GM19099 (cell line): ENCODE data around the gene NCOR1.

Source experiments
- POLR2A ChIP-seq: IDR thresholded peaks from 3 replicates; pipeline ENCODE4 v1.6.1; 2011; ENCODE audit warnings: low read depth; ENCODE audit not compliant: insufficient read length; ENCODE audit errors: extremely low read depth

Gene NCOR1

DNA sequence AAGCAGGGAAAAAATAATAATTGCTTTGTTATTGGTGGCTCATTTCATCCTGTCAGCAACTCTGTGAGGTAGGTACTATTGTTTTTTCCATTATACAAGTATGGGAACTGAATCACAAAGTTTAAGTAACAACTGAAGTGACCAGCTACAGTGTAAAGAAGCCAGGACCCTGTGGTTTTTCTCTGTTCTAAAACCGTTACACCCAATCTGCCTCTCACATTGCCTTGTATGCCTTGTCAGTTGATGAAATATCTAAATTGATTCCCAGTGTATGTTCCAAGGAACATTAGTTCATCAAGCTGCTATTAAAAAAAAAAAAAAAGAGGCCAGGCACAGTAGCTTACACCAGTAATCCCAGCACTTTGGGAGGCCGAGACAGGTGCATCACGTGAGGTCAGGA, 7.1 kb upstream of the NCOR1 start:
- TF ChIP-seq POLR2A = no peak

DNA sequence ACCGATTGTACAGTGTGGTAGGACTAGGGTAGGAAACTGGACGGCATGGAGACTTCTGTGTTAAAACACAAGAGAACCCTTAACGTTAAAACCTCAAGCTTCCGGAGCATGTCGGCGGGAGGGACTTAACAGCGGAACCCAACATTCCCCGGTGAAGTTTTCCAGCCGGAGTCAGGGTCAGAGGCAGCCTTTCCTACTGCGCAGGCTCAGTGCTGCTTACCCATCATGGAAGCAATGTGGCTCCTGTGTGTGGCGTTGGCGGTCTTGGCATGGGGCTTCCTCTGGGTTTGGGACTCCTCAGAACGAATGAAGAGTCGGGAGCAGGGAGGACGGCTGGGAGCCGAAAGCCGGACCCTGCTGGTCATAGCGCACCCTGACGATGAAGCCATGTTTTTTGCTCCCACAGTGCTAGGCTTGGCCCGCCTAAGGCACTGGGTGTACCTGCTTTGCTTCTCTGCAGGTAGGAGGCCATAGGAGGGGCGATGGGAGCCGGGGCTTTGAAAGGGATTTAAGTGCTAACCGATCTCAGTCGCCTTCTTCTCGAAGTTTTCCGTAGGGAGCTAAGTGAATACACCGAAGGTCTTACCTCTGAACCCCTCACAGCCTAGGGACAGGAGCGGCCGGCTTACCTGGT, 1.8 kb upstream of the NCOR1 start, which contains the start of gene PIGL:
PIGL (plus strand) TSS at position 209 of the 634 bp plus-strand sequence; CDS start at position 226, 17 bp downstream.
- TF ChIP-seq POLR2A = peak; percentile 96

DNA sequence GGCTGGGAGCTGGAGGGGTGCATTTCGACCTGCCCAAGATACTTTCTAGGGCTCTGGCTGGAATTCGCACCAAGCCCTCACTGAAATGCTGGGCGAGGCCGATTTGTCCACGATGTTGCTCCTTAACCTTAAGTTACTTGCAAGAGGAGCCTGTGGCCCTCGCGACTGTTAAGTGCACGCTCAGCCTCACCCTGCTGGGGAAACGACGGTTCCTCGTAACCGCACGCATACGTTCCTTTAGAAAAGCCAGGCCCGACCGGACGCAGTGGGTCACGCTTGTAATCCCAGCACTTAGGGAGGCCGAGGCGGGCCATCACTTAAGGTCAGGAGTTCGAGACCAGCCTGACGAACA, 607 bp upstream of the NCOR1 start:
- TF ChIP-seq POLR2A = no peak

DNA sequence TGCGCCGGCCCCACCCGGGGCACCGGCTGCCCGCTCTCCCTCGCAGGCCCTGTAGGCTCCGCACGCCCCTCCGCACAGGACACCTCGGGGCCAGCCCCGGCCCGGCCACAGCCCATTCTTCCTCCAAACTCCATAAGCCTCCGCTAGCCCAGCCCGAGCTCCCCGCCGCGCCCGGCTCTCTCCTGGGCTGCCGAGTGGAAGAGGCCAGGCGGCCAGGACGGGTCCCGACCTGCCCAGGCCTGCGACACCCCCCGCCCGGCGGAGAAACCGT, 397 bp downstream of the NCOR1 start:
- no peak for TF ChIP-seq POLR2A

DNA sequence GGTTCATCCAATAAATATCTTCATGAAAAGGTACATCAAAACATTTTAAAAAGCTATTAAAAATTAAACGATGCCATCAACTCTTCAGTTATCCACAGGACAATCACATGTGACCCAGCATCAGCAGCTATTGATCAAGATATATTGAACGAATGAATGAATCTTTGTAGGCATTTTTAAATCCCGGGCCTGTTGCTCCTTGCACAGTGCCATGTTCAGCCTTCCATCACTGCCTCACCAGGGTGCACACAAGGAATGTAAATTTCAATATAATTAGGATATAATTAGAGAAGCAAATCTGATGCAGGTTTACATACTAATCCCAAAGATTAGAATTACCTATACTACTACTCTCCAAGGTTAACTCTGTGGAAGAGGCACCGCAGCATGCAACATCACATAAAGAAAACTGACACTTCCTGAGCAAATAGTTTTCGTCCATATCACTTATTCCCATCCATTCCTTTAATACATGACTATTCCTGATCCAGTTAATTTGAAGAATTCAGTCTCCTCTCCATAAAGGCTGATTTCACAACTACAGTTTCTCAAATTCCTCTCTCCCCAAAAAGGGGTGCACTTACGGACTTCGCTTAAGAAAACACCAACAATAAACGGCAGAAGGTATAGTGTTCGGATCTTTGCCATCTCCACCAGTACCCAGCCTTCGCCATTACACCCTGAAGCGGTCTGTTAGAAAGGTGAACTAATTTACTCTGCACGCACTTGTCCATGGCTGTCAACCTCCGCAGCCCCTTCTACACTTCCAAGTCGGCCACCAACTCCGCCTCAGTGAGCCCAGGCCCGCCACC, 938 bp downstream of the NCOR1 start:
- no peak for TF ChIP-seq POLR2A

DNA sequence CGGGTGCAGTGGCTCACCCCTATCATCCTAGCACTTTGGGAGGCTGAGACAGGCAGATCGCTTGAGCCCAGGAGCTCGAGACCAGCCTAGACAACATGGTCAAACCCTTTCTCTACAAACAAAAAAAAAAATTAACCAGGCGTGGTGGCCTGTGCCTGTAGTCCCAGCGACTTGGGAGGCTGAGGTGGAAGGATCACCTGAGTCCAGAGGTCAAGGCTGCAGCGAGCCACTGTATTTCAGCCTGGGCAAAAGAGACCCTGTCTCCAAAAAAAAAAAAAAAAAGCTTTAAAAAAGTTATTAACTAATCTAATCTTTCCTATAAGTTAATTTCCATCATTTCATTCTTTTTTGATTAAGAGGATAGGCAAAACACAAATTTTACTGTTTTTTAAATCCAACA, 2.5 kb downstream of the NCOR1 start:
- TF ChIP-seq POLR2A = no peak

DNA sequence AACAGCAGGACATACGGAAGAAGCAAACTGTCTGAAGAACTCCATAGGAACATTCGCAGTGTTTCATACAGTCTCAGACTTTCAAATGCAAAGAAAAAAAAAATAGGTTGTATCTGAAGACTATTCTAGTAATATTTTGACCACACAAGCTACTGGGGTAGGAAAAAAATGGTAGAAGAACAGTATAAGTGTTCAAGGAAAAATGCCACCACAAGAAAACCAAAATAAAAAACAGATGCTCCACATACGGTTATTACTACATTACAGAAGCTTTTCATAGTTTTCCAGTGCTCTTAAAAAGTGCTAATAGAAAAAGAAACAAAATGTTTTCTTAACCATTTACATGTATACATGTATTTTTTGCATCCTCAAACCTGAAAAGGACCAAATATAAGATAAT, 3.7 kb downstream of the NCOR1 start:
- TF ChIP-seq POLR2A = no peak

DNA sequence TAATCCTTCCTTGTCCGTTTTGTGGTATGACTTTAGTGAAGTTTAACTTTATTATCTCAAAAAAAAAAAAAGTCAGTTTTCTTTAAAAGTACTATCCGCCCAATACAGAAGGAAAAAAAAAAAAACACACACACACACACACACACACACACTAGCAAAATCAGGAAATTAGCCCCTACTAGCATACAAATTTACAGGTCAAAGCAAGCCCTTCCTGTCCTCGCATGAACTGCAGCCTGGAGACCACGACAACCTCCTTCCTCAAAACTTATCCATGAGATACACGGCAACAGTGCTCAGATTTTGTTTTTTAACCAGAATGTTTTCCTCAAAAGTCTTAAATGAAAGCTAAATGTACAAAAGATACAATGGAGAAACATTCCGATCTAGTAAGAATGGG, 16.2 kb downstream of the NCOR1 start:
- no peak for TF ChIP-seq POLR2A

DNA sequence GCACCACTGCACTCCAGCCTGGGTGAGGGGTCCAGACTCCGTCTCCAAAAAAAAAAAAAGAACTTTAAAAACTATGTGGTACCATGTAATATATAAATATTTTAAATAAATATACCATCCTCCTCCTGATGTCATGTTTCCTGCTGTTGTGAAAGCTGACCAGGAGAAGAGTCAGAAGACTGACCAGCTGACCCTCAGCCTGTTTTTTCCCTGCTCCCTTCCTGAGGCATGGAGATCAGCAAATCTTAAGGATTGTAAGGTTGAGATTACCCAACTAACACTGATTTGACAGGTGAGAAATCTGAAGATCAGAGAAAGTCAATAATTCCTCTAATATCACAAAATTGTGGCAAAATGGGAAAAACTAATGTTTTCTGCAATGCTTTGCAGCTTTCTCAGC, 18.1 kb downstream of the NCOR1 start:
- no peak for TF ChIP-seq POLR2A

DNA sequence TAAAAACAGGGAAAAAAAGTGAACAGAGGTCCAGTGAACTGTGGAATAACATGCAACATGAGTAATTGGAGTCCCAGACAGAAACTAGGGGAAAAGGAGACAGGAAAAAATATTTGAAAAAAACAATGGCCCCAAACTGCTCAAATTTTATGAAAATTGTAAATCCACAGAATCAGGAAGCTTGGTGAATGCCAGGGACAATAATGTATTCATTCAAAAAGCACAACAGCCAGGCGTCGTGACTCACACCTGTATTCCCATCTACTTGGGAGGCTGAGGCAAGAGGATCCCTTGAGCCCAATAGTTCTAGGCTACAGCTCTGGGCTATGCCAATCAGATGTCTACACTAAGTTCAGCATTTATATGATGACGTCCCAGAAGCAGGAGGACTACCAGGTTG, 23.7 kb downstream of the NCOR1 start:
- TF ChIP-seq POLR2A = no peak

DNA sequence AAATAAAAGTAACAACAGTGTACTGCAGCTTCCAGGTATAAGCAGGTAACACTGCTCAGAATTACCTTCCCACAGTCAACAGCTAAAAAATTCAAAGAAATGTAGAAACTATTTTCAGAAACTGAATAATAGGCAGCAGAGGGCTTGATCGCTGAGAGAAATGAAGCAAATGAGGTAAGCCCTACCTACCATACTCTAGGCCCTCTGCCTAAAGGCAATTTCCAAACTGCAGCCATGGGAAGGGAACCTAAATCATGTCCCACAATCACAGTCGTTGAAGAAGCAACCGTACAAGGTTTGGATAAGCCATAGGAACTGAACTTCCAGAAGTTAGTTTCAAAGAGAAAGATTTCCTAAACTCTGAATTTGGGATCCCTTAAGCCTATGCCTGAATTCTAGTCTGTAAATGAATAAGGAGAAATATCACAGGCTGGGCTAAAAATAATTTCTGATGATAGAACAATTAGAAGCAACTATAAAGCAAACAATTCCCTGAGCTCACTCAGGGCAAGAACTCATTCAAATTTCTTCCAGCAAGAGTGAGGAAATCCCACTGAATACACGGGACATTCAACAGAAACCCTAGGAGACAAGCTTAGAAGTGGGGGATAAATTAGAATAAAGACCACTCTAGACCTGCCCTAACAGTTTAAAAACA, 24.5 kb downstream of the NCOR1 start:
- no peak for TF ChIP-seq POLR2A

DNA sequence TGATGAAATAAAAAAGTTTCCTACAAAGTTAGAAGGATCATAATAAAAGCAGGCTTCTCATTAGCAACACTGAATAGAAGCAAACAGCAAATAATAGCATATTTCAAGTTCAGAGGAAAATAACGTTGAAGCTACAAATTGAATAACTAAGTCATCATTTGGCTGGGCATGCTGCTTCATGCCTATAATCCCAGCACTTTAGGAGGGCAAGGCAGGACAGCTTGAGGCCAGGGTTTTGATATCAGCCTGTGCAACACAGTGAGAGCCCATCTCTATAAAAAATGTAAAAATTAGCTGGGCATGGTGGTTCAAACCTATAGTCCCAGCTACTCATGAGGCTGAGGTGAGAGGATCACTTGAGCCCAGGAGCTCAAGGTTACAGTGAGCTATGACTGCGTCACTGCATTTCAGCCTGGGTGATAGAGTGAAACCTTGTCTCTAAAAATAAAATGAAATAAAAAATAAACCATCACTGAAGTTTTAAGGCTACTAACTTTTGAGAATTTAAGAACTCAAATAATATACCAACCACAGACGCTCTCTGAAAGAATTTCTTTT, 25.5 kb downstream of the NCOR1 start:
- no peak for TF ChIP-seq POLR2A

DNA sequence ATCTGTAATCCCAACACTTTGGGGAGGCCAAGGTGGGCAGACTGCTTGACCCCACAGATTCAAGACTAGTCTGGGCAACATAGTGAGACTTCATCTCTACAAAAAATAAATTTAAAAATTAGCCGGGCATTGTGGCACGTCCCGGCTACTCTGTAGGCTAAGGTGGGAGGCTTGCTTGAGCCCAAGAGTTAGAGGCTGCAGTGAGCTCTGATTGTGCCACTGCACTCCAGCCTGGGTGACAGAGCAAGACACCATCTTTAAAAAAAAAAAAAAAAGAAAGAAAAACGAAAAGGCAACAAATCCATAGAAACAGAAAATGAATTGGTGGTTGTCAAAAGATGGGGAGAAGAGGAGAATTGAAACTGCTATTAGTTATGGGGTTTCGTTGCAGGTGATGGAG, 27.7 kb downstream of the NCOR1 start:
- no peak for TF ChIP-seq POLR2A

DNA sequence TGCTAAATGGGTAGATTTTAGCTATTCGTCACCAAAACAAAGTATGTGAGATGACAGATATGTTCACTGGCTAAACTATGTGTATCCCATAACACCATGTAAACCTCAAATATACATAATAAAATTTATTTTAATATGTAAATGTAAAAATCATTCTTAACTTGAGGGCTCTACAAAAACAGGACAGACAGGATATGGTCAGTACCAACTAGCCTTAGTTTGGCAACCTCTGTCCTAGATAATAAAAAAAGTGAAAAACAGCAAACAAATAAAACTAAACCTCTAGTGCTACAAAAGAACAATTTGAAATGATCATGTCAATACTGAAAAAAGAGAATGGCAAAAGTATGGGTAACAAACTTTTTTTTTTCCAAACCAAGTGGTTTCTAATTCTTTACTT, 33.8 kb downstream of the NCOR1 start:
- no peak for TF ChIP-seq POLR2A

DNA sequence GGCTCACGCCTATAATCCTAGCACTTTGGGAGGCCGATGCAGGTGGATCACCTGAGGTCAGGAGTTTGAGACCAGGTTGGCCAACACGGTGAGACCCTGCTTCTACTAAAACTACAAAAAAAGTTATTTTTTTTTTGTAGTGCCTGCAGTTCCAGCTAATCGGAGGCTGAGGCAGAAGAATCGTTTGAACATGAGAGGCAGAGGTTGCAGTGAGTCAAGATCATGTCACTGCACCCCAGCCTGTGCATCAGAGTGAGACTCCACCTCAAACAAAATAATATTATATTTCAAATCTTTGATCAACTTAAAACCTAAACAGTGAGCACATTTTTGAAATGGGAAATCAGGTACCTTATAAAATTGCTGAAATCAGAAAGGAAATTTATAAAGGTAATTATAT, 36.5 kb downstream of the NCOR1 start:
- TF ChIP-seq POLR2A = no peak

DNA sequence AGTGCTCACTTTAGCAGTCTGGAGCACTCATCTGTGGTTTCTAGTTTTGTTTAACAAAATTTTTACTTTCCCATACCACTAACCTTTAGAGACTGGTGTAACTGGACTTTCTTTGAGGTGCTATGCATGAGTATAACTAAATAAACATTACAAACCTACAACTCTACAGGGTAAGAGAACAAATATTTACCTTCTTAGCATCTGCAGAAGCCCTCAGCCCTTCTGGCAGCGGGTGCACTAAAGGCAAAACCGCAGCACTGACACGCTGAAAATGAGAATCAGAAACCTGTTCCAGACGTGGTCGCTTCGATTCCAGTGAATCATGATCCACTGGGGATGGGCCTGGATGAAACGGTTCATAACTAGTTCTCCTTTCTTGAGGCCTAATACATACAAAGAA, 43.7 kb downstream of the NCOR1 start:
- TF ChIP-seq POLR2A = no peak
